Measurements from ENCODE around the gene ZNF432.

Gene ZNF432

DNA sequence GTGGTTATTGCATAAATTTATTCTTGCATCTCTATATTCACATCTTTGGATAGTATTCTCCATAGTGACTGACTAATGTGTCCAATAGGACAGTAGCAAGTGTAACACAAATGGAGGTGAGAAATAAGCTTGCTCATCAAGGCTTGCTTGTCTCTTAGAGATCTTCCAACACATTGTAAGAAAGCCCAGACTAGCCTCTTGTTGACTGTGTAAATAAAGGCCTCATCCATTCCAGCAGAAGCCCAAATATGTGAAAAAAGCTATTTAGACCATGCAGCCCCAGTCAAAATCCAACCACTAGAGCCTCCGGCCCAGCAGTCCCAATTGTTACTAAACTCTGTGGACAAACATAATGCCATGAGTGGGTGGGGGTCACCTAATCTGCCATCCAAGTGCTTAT lies 38.0 kb downstream of the ZNF432 start:
- no peak for DNase-seq (ENCODE audit: low read depth in 1 of 2, low spot score in 1 of 2)

- DNase-seq (ENCODE audit: low read depth in 1 of 2, low spot score in 1 of 2), result peak; percentile 76 to 80
These were observed 40.7 kb downstream of the ZNF432 start, which contains the start of gene ZNF615 for GRCh38 chr19:52007806-52008557. Gene ZNF615 (minus strand): TSS chr19:52008211. CDS start chr19:52003711, 4,500 bp downstream.

DNA sequence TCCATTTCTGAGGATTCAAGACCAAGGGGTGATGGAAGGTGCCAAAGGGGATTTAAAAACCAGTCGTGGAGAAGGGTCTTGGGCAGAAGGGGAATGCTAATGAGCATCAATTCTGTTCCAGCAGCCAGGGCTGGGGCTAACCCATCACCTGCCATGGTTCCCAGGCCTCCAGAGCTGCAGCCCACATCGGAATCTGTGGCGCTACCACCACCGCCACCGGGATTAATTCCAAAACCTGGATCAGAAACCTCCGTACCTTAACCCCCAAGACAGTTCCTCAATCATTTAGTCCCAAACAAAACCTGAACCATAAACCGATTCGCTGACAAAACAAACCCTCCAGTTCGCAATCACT lies 41.2 kb downstream of the ZNF432 start:
- DNase-seq (ENCODE audit: low read depth in 1 of 2, low spot score in 1 of 2), result no peak

GRCh38 chr19:51994048-51994644 lies 54.5 kb downstream of the ZNF432 start:
- no peak for DNase-seq (ENCODE audit: low read depth in 1 of 2, low spot score in 1 of 2)

- DNase-seq (ENCODE audit: low read depth in 1 of 2, low spot score in 1 of 2), result no peak
These were observed 55.2 kb downstream of the ZNF432 start for GRCh38 chr19:51993422-51993821.

- DNase-seq (ENCODE audit: low read depth in 1 of 2, low spot score in 1 of 2), result peak; percentile 68
These were observed 62.0 kb downstream of the ZNF432 start, which contains the start of gene ZNF350 for GRCh38 chr19:51986309-51987291. Gene ZNF350 (minus strand): TSS chr19:51986840. CDS start chr19:51974360, 12,480 bp downstream.

DNA sequence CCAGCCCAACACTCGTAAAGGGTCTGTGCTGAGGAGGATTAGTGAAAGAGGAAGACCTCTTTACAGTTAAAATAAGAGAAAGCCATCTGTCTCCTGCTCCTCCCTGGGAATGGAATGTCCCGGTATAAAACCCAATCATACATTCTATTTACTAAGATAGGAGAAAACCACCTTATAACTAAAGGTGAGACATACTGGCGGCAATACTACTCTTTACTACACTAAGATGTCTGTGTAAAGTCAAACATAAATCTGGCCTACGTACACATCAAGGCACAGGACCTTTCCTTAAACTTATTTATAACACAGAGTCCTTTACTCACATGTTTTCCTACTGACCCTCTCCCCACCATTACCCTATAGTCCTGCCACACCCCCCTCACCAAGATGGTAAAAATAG lies 65.3 kb downstream of the ZNF432 start:
- DNase-seq (ENCODE audit: low read depth in 1 of 2, low spot score in 1 of 2), result no peak
